Stimulated activated CD4-positive, alpha-beta T cell treated with anti-CD3 and anti-CD28 coated beads, Interleukin-12 subunit alpha, Interleukin-12 subunit beta, amount 100 ng/mL, for 48 hours (primary cell): ENCODE results near the gene OVAAL.
"Not testable (repeated sequence)": the region's sequence is repeated elsewhere in the genome, so short reads cannot be mapped to it uniquely, and the experiment has no call there.

Experiments
- DNase-seq, 3 donors: peaks; one replicate each; pipeline ENCODE4 v3.0.0-alpha.2; 2020; ENCODE audit warnings: low read depth in 2 of 3, low spot score in 1 of 3

The OVAAL gene

GRCh38 chr1:180540697-180541594, 17.8 kb upstream of the OVAAL start:
- DNase-seq = no peak

- no peak for DNase-seq
Observed at GRCh38 chr1:180542113-180542837, 16.5 kb upstream of the OVAAL start.

- no peak for DNase-seq
Observed at GRCh38 chr1:180542838-180543145, 16.0 kb upstream of the OVAAL start.

GRCh38 chr1:180544050-180544449, 14.7 kb upstream of the OVAAL start:
- DNase-seq = no peak

GRCh38 chr1:180545991-180546390, 12.8 kb upstream of the OVAAL start:
- no peak for DNase-seq

GRCh38 chr1:180548686-180549317, 10.0 kb upstream of the OVAAL start:
- no peak for DNase-seq

GRCh38 chr1:180549770-180550169, 9.0 kb upstream of the OVAAL start:
- not testable (repeated sequence) for DNase-seq

- no peak for DNase-seq
Observed at GRCh38 chr1:180550241-180550640, 8.5 kb upstream of the OVAAL start.

- DNase-seq = no peak
Observed at GRCh38 chr1:180551997-180552396, 6.8 kb upstream of the OVAAL start.

GRCh38 chr1:180553046-180553445, 5.7 kb upstream of the OVAAL start:
- not testable (repeated sequence) for DNase-seq

- DNase-seq = no peak
Observed at GRCh38 chr1:180555411-180555810, 3.4 kb upstream of the OVAAL start.

- DNase-seq = no peak
Observed at GRCh38 chr1:180560200-180560867, 1.6 kb downstream of the OVAAL start.

- DNase-seq = no peak
Observed at GRCh38 chr1:180560868-180561600, 2.3 kb downstream of the OVAAL start.

- no peak for DNase-seq
Observed at GRCh38 chr1:180562640-180563025, 3.9 kb downstream of the OVAAL start.

GRCh38 chr1:180563026-180563827, 4.5 kb downstream of the OVAAL start:
- DNase-seq = no peak

GRCh38 chr1:180565121-180565871, 6.5 kb downstream of the OVAAL start:
- DNase-seq = no peak

- no peak for DNase-seq
Observed at GRCh38 chr1:180566026-180566425, 7.3 kb downstream of the OVAAL start.

- no peak for DNase-seq
Observed at GRCh38 chr1:180566495-180566894, 7.7 kb downstream of the OVAAL start.

GRCh38 chr1:180567654-180568053, 8.9 kb downstream of the OVAAL start:
- no peak for DNase-seq
